ENCODE data around the gene NHLRC4. TPM values are rescaled to one million over a fixed set of nuclear protein-coding genes. Genes with fewer than 3 reads are reported as not detected.

Gene NHLRC4
- total RNA-seq, 1 donor from 2014 or later = 0.05 TPM

GRCh38 chr16:552171-552570 lies 14.6 kb upstream of the NHLRC4 start:
- DNase-seq (ENCODE audit: low read depth) = no peak

- DNase-seq (ENCODE audit: low read depth) = no peak
These were observed 13.1 kb upstream of the NHLRC4 start for GRCh38 chr16:553601-554296.

- no peak for DNase-seq (ENCODE audit: low read depth)
These were observed 12.5 kb upstream of the NHLRC4 start for GRCh38 chr16:554297-554621.

- peak; percentile 84 for DNase-seq (ENCODE audit: low read depth)
These were observed 12.0 kb upstream of the NHLRC4 start for GRCh38 chr16:554640-555365.

GRCh38 chr16:555528-556473 lies 11.0 kb upstream of the NHLRC4 start:
- peak; percentile 70 for DNase-seq (ENCODE audit: low read depth)

- DNase-seq (ENCODE audit: low read depth) = no peak
These were observed 10.2 kb upstream of the NHLRC4 start for GRCh38 chr16:556474-557173.

- DNase-seq (ENCODE audit: low read depth) = no peak
These were observed 9.1 kb upstream of the NHLRC4 start for GRCh38 chr16:557463-558297.

- peak; percentile 67 for DNase-seq (ENCODE audit: low read depth)
These were observed 8.3 kb upstream of the NHLRC4 start for GRCh38 chr16:558298-559020.

- DNase-seq (ENCODE audit: low read depth) = no peak
These were observed 7.8 kb upstream of the NHLRC4 start for GRCh38 chr16:559021-559380.

- no peak for DNase-seq (ENCODE audit: low read depth)
These were observed 7.2 kb upstream of the NHLRC4 start for GRCh38 chr16:559411-560203.

GRCh38 chr16:560204-560700 lies 6.6 kb upstream of the NHLRC4 start, which contains the start of gene PRR35:
Gene PRR35, plus strand, starts transcription at chr16:560394. Its CDS starts 2,901 bp downstream, at chr16:563295.
- DNase-seq (ENCODE audit: low read depth) = no peak

GRCh38 chr16:560701-561412 lies 5.9 kb upstream of the NHLRC4 start:
- no peak for DNase-seq (ENCODE audit: low read depth)

GRCh38 chr16:561413-561794 lies 5.4 kb upstream of the NHLRC4 start:
- no peak for DNase-seq (ENCODE audit: low read depth)

GRCh38 chr16:561957-562938 lies 4.6 kb upstream of the NHLRC4 start:
- DNase-seq (ENCODE audit: low read depth) = no peak

- no peak for DNase-seq (ENCODE audit: low read depth)
These were observed 3.6 kb upstream of the NHLRC4 start for GRCh38 chr16:563072-563644.

- DNase-seq (ENCODE audit: low read depth) = no peak
These were observed 2.0 kb upstream of the NHLRC4 start for GRCh38 chr16:564690-565418.

Measured in myocyte (in vitro differentiated cells).